SKM-1 (cell line): Measurements from ENCODE around the gene ADGRA1.
"Not testable (repeated sequence)": the region's sequence is repeated elsewhere in the genome, so short reads cannot be mapped to it uniquely, and the experiment has no call there.

Experiments used
- DNase-seq: peaks from one replicate; lab custom pipeline; 2025; ENCODE audit not compliant: unreplicated experiment; lab: John Stamatoyannopoulos, UW

The ADGRA1 gene

DNA sequence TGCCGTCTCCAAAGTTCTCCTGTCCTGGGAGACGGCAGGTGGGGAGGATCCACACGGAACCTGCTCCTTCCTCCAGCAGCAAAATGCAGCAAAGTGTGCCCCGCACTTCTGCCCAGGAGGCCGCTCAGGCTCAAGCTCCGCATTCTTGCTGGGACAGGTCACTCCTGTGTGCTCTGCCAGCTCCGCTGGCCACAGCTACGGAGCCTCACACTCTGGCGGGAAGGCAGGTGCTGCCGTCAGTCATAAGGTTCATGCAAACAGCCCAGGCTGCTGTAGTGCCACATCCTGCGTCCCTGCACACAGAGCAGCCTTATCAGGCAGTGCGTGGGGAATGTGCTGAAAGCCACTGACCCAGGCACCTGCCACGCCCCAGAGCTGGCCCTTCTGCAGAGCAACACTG is 22.4 kb downstream of the ADGRA1 start:
- no peak for DNase-seq

DNA sequence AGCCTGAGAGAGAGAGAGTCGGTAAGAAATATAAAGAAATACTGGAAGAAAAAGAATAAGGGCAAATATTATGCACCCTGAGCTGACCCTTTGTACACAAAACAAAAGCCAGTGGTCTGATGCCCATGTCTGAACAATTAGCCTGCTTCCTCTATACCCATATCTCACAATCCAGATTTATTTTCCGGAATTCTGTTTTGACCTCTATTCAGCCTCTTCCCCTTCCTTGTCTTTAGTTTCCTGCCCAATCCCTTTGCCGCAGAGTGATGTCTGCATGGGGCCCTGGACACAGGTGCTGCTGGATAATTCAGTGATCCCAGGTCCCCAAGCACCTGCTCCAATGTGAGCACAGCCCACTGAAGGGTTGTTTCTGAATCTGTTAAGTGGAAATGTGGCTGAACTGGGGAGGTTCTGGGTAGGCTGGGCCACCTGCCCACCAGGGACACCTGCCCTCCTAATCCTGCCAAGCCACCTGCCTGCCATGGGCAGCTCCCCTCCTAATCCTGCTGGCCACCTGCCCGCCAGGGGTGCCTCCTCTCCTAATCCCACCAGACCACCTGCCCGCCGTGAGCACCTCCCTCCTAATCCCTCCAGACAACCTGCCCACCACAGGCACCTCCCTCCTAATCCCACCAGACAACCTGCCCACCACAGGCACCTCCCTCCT is 23.0 kb downstream of the ADGRA1 start:
- DNase-seq: no peak

DNA sequence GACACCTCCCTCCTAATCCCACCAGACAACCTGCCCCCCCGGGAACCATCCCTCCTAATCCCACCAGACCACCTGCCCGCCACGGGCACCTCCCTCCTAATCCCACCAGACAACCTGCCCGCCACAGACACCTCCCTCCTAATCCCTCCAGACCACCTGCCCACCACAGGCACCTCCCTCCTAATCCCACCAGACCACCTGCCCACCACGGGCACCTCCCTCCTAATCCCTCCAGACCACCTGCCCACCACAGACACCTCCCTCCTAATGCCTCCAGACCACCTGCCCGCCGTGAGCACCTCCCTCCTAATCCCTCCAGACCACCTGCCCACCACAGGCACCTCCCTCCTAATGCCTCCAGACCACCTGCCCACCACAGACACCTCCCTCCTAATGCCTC is 23.9 kb downstream of the ADGRA1 start:
- DNase-seq: not testable (repeated sequence)

DNA sequence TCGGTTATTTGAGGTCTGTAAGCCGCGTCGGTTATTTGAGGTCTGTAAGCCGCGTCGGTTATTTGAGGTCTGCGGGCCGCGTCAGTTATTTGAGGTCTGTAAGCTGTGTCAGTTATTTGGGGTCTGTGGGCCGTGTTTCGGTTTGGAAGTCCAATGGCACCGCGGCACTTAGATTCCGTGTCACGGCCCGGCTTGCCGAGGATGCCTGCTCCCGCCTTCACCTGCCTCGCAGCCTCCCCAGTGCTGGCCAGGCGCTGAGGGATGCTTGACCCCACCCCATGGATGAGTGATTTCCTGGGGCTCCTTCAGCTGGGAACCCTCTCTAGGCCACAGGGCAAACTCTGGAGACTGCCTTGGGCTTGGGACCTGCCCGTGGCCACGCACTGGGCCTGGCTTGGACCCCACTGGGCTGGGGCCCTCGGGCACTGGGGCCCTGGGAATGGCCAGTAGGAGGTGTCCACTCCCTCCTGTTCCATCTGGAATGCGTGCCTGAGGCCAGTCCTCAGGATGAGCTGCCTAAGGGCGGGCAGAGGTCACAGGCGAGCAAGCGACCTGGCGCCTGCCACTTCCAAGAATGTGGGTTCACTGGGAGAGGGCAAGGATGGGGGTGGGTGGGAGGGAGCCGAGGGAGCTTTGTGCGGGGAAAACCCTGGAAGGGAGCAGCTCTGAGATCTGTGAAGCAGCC is 25.6 kb downstream of the ADGRA1 start:
- DNase-seq: no peak

DNA sequence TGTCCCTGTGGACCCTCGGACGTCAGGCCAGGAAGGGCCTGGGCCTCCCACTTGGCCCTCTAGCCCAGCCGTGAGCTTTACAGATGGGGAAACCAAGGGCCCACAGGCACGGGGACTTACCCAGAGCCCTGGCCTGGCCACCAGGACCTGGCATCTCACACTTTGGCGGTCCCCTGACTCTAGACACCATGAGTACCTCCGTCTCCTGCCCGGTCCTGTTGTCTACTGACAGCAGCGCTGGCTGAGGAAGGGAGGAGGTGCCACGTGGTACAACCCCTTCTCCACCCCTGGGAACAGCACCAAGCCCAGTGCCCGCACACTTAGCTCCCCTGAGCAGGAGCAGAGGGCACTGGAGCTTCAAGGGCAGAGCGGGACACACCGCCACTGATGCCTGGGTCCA is 26.1 kb downstream of the ADGRA1 start:
- no peak for DNase-seq

DNA sequence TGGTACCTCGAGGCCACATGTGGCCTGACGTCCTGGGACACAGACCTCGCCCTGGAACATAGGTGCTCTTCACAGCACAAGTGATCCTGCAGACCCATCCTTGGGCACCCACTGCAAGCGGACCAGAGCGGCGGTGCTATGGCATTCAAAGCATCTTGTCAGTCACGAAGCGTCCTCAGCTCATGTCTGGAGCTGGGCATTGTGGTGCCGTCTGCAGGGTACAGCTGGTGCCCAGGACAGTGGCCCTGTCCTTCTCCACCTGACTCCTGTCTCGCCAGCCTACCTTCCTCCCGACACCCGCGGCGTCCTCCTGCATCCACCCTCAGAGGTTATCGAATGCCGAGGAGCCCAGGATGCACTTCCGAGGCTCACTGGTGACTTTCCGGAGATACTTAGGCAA is 26.5 kb downstream of the ADGRA1 start:
- no peak for DNase-seq

DNA sequence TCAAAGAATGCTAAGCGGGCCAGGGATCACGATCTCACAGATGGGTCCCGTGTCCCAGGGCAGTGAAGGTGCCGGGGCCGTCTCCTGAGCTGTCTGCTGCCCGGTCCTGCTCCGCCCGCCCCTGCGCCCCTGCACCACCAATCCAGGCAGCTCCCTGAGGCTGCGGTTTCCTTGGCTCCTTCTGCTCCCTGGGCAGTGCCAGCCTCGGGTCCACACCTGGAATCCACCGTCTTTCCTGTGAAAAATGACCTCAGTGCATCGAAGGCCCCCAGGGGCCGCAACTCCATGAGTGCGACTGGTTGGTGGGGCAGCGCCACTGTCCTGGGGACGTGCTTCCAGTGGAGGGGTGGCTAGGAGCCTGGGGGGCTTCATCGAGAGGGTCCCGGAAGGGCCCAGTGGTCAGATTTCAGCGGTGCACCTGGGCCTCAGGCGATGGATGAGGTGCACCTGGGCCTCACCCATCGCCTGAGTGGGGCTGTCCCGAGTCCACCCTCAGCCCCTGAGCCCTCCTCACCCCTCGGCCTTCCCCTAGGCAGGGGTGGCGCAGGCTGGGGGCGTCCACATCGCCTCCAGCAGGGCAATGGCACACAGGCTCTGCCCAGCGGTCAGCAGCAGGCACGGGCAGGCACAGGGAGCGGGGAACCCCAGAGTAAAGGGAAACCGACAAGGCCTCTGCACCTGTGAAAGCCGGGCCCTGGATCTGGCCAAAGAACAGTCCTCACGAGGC is 27.2 kb downstream of the ADGRA1 start:
- no peak for DNase-seq

DNA sequence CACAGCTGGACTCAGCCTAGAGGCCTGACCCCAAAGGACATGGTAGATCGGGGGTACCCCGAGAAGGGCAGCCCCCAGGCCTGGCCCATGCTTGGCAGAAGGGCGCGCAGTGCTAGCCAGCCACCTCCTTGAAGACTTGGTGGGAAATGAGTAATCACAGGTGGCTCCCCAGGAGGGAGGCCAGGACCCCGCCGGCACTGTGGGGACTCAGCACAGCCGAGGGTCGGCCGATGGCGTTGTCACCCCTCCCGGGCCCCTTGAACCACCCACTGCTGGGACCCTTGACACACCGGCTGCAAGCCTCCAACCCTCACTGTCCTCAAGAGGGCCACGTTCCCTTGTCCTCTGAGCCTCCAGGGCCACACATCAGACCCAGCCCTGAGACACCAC is 27.7 kb downstream of the ADGRA1 start:
- no peak for DNase-seq

DNA sequence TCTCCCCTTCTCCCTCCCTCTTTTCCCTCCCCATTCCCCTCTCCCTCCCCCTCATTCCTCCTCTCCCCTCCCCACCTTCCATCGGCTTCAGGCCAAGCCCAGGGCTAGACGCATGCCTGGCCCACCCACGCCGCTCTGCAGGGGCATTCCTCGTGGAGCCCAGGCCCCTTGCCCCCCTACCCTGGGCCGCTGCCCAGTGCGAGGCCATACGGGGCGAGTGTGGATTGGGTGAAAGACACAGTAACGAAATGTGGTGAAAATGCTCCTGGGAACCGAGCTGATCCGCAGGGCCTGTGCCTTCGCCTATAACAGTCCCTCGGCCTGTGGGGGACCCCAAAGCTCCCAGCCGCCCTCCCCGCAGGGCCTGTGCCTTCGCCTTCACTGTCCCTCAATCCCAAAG is 28.3 kb downstream of the ADGRA1 start:
- no peak for DNase-seq

DNA sequence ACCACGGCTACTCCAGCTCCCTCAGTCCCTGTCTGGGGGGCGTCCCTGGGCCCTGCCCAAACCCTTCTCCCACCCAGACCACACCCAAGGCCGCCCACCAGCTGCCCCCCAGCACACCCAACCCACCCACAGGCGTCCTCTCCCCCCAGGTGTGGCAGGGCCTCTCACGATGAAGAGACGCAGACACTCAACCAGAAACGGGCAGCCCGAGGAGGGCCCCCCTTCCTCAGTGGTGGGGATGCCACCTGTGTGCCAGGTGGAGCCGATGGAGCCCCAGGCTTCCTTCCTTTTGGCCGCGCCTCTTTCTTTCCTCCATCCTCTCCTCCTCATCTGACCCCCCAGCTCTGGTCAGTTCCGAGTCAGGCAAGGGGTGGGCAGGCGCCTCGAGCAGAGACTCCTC is 28.7 kb downstream of the ADGRA1 start:
- DNase-seq: no peak

DNA sequence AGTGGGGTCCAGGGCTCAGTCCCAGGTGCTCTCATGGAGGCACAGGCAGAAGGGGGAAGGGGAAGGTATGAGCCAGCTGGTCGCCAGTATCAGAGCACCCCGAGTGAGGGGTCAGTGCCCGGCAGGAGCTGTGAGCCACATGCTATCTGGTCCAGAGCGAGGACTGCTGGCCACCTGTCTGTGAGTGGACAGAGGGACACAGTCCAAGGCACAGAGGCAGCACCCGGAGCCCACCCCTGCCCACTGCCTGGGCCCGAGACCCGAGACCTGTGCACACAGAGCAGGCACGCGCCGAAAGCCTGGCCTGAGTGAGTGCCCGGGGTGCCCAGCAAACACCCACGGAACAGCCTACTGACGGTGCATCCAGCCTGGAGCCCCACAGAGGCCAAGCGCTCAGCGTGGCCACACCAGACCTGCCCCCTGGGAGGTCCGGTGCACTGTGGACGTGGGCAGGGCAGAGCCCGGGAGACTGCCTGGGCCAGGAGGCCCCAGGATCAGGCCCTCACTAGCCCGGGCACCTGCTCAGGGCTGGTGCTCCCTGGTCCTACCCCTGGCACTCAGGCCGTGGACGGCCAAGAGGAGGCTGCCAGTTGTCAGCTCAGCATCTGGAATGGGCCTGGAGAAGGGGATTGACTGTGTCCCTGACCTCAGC is 29.4 kb downstream of the ADGRA1 start:
- no peak for DNase-seq

DNA sequence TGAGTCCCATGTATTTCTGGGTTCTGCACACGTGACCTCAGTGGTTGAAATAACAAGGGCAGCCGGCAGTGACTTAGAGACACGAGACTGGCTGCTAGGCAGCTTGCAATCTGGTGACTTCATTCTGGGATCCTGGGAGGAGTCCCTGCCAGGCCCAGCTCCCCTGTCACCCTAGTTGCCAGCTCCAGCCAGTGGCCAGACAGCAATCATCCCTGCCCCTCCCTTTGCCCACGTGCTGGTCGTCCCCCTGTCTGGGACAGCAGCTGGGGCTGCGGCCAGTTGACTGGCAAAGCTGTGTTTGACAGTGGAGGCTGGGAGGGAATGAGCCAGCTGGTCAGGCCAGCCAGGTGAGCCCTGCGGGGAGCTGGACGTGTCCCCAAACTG is 30.0 kb downstream of the ADGRA1 start:
- no peak for DNase-seq

DNA sequence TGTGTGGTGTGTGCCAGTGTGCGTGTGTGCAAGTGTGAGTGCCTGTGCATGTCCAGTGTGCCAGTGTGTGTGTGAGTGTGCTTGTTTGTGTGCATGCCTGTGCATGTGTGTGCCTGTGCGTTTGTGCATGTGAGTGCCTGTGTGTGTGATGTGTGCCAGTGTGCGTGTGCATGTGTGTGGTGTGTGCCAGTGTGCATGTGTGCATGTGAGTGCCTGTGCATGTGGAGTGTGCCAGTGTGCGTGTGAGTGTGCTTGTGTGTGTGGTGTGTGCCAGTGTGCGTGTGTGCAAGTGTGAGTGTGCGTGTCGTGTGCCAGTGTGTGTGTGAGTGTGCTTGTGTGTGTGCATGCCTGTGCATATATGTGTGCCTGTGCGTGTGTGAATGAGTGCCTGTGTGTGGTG is 33.8 kb downstream of the ADGRA1 start:
- no peak for DNase-seq

DNA sequence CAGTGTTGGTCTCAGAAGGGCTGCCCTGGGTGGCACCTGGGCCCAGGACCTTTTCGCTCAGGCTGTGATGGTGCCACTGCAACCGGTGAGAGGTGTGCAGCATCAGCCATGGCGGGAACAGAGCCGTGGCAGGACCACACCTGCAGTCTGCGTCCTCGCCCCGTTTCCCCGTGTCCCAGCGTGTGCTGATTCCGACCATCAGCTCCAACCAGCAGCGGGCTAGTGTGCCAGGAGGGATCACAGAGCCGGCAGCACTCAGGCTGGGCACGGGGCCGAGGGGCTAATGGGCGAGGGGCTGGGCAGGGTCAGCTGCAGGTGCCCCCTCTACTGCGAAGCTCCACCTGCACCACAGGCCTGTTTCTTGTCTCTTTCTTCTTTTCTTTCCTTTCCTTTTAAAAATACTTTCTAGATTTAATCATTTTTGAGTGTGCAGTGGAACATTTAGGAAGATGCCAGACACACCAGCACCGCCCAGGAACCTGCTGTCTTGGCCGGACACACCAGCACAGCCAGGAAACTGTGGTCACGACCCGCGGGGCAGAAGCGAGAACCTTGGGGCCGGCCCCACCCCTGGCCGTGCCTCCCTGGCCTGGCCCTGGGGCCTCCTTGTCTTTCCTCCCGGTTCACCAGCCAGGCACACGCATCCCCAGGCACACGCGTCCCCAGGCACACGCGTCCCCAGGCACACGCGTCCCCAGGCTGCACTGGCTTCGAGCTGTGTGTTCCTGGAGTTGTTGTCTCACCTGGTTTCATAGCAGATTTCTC is 34.6 kb downstream of the ADGRA1 start:
- DNase-seq: no peak

DNA sequence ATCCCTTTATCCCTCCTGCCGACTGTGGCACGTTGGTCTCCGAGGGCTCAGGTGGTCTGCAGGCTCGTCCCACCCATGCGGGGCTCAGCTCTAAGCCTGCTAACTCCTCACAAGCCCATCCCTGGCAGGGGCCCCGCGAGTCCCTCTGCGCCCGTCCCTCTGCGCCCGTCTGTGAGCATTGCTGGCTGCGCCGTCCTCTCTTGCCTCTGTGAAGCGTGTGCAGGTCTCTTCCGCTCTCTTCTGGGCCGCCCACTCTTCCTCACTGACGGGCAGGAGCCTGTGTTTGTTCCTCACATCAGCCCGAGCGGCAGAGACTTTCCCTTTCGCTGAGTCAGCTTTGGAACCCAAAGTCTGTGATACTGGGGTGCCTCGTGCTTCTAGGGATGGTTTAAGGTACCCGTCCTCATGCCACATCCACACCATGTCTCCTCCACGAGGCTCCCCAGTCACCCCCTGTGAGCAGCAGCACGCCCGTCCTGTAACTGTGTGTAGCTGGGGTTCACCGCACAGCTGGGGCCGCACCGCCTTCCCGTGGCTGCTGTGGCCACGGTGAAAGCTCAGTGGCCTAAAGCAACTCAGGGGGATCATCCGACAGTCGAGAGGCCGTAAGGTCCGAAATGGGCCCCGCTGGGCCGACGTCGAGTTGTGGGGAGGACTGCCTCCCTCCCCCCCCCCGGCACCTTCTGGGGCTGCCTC is 35.5 kb downstream of the ADGRA1 start:
- DNase-seq: no peak

DNA sequence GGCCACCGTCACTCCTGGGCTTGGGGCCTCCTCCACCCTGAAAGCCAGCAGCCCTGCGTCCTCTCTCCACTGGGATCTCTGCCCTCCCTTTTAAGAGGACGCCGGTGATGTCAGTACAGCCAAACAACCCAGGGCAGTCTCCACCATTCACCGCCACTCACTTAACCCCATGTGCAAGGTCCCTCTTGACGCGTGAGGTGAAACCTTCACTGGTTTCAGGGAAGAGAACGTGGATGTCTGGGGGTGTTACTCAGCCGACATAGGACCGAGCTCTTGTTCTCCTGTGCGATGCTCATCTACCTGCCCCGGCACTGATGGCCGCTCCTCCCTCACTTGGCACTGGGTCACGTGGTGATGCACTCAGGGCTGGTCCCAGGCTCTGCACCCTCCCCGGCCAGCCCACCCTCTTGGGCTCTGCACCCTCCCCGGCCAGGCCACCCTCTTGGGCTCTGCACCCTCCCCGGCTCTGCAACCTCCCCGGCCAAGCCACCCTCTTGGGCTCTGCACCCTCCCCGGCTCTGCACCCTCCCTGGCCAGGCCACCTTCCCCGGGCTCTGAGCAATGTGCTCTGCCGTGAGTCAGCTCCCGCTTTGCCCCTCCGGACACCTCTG is 36.1 kb downstream of the ADGRA1 start:
- no peak for DNase-seq

DNA sequence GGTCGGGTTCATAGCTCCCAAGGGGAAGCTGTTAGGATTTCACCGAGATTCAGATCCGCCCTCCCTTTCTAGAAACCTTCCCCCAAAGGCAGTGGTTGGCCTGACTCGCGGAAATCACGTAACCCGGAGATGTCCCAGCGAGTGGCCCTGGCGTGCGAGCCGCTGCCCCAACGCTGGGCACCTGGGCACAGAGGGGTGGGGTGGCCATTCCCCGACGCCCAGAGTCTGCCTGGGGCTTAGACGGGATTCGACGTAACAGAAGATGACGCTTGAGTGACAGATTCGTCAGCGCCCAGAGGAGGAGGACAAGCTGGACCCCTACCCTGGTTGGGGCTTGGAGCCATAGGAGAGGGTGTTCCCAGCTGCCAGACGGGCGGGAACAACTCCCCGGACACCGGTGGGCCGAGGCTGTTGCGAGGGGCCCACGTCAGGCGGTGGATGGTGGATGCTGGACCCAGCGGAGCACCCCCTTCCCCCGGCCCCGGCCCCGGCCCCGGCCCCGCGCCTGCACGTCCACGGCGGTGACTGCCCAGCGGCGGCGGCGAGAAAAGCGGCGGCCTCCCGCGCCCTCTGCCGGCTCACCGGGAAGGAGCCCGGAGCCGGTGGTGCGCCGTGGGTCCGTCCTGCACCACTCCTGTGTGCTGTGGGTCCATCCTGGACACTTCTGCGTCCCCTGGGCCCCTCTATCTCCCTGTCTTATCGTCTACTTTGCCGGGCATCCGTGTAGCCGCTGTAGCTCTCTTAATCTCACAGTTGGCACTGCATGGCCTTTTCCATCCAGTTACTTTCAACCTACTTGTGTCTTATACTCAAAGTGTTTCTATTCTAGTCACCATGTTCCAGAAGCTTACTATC is 36.9 kb downstream of the ADGRA1 start:
- DNase-seq: peak; percentile 15

DNA sequence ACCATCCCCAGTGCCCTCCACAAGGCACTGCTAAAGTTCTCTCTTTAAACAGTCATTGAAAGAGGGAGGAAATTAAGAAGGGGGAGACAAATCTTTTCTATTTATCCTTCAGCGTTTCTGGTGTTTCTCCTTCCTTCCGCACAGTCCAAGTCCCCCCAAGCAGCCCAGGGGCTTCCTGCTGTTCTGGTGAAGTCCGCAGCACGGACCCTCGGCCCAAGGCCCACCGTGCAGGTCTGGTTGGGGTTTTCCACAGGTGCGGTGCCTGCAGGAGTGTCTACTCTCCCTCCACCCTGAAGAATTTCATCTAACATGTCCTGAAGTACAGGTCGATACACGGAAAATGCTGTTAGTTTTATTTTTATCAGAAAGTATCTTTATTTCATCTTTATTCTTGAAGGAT is 38.2 kb downstream of the ADGRA1 start:
- no peak for DNase-seq
